Kidney epithelial cell (primary cell): Measurements from ENCODE around the gene SSBP2. TPM values are rescaled to one million over a fixed set of nuclear protein-coding genes. Genes with fewer than 3 reads are reported as not detected.

Source experiments
- DNase-seq: peaks from one replicate; pipeline ENCODE4 v3.0.0-alpha.2; 2010; ENCODE audit warnings: low read depth
- H3K27me3 ChIP-seq: 2 replicates; pipeline ENCODE4 v1.6.0; 2011; ENCODE audit warnings: low read length; ENCODE audit not compliant: control insufficient read depth, insufficient read depth
- H3K36me3 ChIP-seq: 2 replicates; pipeline ENCODE4 v1.5.1; 2011; ENCODE audit warnings: low read length; ENCODE audit not compliant: control insufficient read depth, insufficient read depth
- H3K4me3 ChIP-seq: 2 replicates; pipeline ENCODE4 v1.5.1; 2011; ENCODE audit warnings: low read depth, mild to moderate bottlenecking, control low read depth, low read length
- total RNA-seq: library from RNA; depleted of rRNA; stranded (reverse); fragments of >200 nt; gene quantifications from 2 replicates; pipeline ENCODE4 v1.2.3, GENCODE V29; 2015
- TF ChIP-seq, protein P1 (sequence below): IDR thresholded peaks from 2 replicates; pipeline ENCODE4 v1.5.1; 2011; ENCODE audit warnings: mild to moderate bottlenecking, moderate library complexity, low read length, control low read depth, inconsistent platforms; ENCODE audit not compliant: insufficient read depth, poor library complexity, severe bottlenecking

SSBP2 gene
- total RNA-seq, 1 donor from 2014 or later: 5.3 TPM

DNA sequence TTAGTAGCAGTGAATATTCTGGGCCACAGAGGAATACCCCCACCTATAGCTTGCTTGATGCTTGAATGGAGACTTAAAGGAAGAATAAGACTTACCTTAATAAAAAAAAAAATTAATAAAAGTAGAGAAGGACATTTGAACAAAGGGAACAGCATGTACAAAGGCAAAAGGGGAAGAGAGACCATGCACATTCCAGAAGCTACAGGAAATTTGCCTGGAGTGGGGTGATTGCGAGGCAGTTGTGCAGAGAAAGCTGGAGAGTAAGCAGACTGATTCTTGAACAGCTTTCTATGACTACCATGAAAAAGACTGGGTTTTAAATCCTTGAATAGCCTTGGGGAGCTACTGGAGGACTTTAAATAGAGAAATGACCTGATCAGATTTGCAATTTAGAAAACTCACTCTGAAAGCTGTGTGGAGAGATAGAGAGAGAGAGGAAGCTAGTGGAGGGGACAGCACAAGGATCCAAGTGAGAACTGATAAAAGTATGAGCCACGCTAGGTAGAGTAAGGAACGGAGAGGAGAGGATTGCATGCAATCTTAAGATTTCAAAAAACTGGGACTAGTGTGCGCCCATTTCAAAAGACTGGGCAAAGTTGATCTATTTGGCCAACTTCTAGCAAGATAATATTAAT, 12.5 kb upstream of the SSBP2 start:
- no peak overlapping the region for H3K4me3 ChIP-seq
- DNase-seq: no peak
- TF ChIP-seq, protein P1, sequence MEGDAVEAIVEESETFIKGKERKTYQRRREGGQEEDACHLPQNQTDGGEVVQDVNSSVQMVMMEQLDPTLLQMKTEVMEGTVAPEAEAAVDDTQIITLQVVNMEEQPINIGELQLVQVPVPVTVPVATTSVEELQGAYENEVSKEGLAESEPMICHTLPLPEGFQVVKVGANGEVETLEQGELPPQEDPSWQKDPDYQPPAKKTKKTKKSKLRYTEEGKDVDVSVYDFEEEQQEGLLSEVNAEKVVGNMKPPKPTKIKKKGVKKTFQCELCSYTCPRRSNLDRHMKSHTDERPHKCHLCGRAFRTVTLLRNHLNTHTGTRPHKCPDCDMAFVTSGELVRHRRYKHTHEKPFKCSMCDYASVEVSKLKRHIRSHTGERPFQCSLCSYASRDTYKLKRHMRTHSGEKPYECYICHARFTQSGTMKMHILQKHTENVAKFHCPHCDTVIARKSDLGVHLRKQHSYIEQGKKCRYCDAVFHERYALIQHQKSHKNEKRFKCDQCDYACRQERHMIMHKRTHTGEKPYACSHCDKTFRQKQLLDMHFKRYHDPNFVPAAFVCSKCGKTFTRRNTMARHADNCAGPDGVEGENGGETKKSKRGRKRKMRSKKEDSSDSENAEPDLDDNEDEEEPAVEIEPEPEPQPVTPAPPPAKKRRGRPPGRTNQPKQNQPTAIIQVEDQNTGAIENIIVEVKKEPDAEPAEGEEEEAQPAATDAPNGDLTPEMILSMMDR: no peak
- no peaks in the 10 kb centered on the region for H3K36me3 ChIP-seq
- no peaks in the 10 kb centered on the region for H3K27me3 ChIP-seq

GRCh38 chr5:81762853-81763252, 12.0 kb upstream of the SSBP2 start:
- Histone ChIP-seq H3K36me3 (no peaks in the 10 kb centered on the region), H3K4me3 (no peak overlapping the region), H3K27me3 (no peaks in the 10 kb centered on the region)
- no peak for DNase-seq
- TF ChIP-seq, protein P1: no peak

DNA sequence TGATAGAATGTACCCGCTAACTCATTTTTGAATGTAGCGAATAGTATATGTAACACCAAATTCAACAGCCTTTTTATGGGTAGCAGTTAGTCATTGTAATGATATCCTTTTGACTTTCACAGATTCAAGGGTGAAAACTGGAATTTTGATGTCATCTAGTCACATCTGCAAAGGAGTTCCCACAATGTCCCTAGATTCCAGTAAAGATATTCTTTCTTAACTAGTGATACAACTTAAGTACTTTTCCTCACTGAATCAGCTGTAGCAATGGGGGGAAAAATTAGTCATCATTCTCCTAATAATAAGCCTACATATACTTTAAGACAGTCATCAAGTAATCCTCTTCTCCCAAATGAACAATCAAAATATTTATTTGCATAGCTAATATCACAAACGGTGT, 11.5 kb upstream of the SSBP2 start:
- DNase-seq: no peak
- TF ChIP-seq, protein P1: no peak
- H3K36me3 ChIP-seq: no peaks in the 10 kb centered on the region

DNA sequence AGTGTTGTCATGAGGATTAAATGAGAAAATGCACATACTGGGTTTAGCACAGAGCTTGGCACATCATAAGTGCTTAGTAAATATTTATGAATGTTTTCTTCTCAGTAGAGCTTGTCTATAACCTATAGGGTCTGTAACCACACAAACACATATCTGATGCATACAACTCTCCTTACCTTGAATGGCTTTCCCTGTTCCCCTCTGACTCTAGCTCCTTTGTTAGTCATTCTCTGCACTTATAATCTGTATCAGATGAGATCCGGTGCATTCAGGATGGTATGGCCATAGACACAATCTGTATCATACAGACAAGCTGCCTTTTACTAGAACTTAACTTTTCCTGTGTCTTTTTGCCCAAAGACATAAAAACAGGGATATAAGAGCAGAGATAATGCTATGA, 11.1 kb upstream of the SSBP2 start:
- Histone ChIP-seq H3K36me3 (no peaks in the 10 kb centered on the region), H3K27me3 (no peaks in the 10 kb centered on the region), H3K4me3 (no peak overlapping the region)
- no peak for DNase-seq
- TF ChIP-seq, protein P1: no peak

More for the DNA sequence above, 11.5 kb upstream of the SSBP2 start:
- no peak overlapping the region for H3K4me3 ChIP-seq
- no peaks in the 10 kb centered on the region for H3K27me3 ChIP-seq

- H3K36me3 ChIP-seq: no peaks in the 10 kb centered on the region
- no peak overlapping the region for H3K4me3 ChIP-seq
- DNase-seq: no peak
- TF ChIP-seq, protein P1: no peak
- no peaks in the 10 kb centered on the region for H3K27me3 ChIP-seq
Observed at GRCh38 chr5:81761270-81761669, 10.4 kb upstream of the SSBP2 start.

- no peaks in the 10 kb centered on the region for H3K27me3 ChIP-seq
- DNase-seq: no peak
- no peak overlapping the region for H3K4me3 ChIP-seq
- TF ChIP-seq, protein P1: no peak
- no peaks in the 10 kb centered on the region for H3K36me3 ChIP-seq
Observed at GRCh38 chr5:81760521-81760920, 9.6 kb upstream of the SSBP2 start.
